SU-DHL-6 (cell line): Measurements from ENCODE around the gene IL36RN.

Source experiments
- H2AFZ ChIP-seq: fragments of 200-600 bp; sonication (generic); 2 replicates; pipeline ENCODE4 v1.6.1; 2014; ENCODE audit warnings: low read depth, mild to moderate bottlenecking, moderate library complexity, mixed read lengths, antibody characterized with exemption, low read length; ENCODE audit not compliant: severe bottlenecking
- H3F3A ChIP-seq: fragments of 200-600 bp; shearing (Covaris generic); 2 replicates; pipeline ENCODE4 v1.6.0; 2016; ENCODE audit warnings: antibody characterized with exemption, mild to moderate bottlenecking; ENCODE audit not compliant: insufficient read depth
- H3K27ac ChIP-seq: fragments of 200-600 bp; sonication (generic); 2 replicates; pipeline ENCODE4 v1.5.1; 2016; ENCODE audit warnings: low read depth, mild to moderate bottlenecking, low read length, moderate library complexity, mixed read lengths
- H3K27me3 ChIP-seq: fragments of 200-600 bp; sonication (generic), shearing (Covaris generic); 2 replicates; pipeline ENCODE4 v1.6.0; 2014; ENCODE audit warnings: mild to moderate bottlenecking, low read length
- H3K36me3 ChIP-seq: fragments of 200-600 bp; sonication (generic); 2 replicates; pipeline ENCODE4 v1.6.1; 2014; ENCODE audit warnings: mild to moderate bottlenecking, low read length, mixed read lengths
- H3K4me2 ChIP-seq: fragments of 300-600, 200-600 bp; shearing (Covaris generic), sonication (generic); 2 replicates; pipeline ENCODE4 v1.6.0; 2014; ENCODE audit warnings: low read length, low read depth, mild to moderate bottlenecking; ENCODE audit not compliant: poor library complexity, severe bottlenecking
- H3K4me3 ChIP-seq: fragments of 200-600 bp; sonication (generic); 2 replicates; pipeline ENCODE4 v1.5.1; 2014; ENCODE audit warnings: antibody characterized with exemption, low read length, mild to moderate bottlenecking, mixed read lengths; ENCODE audit not compliant: insufficient read depth, poor library complexity, severe bottlenecking
- H3K79me2 ChIP-seq: fragments of 200-600 bp; sonication (generic); 2 replicates; pipeline ENCODE4 v1.6.1; 2014; ENCODE audit warnings: mild to moderate bottlenecking, low read length, moderate library complexity; ENCODE audit not compliant: insufficient read depth
- H3K9ac ChIP-seq: fragments of 200-600 bp; sonication (generic); 2 replicates; pipeline ENCODE4 v1.7.0; 2014; ENCODE audit warnings: mild to moderate bottlenecking, low read length
- H3K9me2 ChIP-seq: fragments of 200-600 bp; sonication (generic); replicated peaks from 2 replicates; pipeline ENCODE4 v1.6.1; 2014; ENCODE audit warnings: low read length; ENCODE audit not compliant: insufficient read depth
- H3K9me3 ChIP-seq: fragments of 200-600 bp; sonication (generic); 2 replicates; pipeline ENCODE4 v1.6.1; 2014; ENCODE audit warnings: low read length, mixed read lengths; ENCODE audit not compliant: insufficient read depth
- H4K20me1 ChIP-seq: fragments of 200-600 bp; sonication (generic); 2 replicates; pipeline ENCODE4 v1.6.1; 2014; ENCODE audit warnings: low read depth, mild to moderate bottlenecking, antibody characterized with exemption, low read length, moderate library complexity, mixed read lengths
- EZH2phosphoT487 ChIP-seq: fragments of 200-600 bp; sonication (generic), shearing (Covaris generic); conservative IDR thresholded peaks from 2 replicates; pipeline ENCODE4 v1.6.1; 2018; ENCODE audit warnings: mild to moderate bottlenecking, antibody characterized with exemption, low read length, moderate library complexity, mixed read lengths
- TF ChIP-seq, protein P1 (sequence below): fragments of 200-600 bp; sonication (generic); IDR thresholded peaks from one replicate; pipeline ENCODE4 v1.5.1; 2017; ENCODE audit warnings: antibody characterized with exemption, mild to moderate bottlenecking, low read length, moderate library complexity; ENCODE audit not compliant: insufficient read depth, poor library complexity, severe bottlenecking

The IL36RN gene

DNA sequence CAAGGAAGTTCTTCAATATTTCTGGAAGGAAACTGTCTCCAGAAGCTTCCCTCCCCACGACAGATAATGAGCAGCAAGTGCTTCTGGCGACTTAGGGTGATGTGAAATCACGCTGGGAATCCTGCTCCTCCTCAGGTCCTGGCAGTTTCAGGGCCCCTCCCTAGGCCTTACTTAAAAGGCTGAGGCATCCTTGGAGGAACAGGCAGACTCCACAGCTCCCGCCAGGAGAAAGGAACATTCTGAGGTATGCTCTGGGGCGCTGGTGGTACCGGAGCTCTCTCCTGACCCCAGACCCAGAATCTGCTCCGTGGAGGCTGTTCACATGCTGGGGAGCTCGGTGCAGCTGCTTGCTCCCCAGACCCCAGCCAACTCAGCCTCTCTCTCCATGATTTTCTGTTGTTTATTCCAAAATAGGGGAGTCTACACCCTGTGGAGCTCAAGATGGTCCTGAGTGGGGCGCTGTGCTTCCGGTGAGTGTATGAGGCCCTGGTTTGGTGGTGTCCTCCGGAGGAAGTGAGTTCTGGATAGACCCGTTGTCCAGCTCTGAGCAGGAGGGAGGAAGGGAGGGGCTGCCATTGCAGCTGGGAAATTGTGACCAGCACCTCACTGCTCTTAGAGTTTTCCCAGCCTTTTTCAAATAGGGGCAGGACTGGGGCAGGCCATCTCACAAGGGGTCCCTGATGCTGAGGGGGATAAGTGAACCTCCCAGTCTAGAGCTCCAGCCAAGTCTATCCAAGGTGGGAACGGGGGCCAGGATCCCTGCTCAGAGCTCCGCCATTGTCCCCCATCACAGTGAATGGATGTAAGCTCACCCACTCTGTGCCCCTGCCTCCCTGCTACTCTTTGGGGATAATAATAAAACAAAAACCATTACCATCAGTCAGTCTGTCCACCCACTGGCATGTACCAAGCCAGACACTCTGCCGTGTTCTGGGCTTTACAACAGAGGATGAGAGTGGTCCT, at the start of gene IL36RN:
Gene IL36RN (plus strand): TSS at position 201 of the 963 bp plus-strand sequence. CDS start 241 bp downstream, at position 442.
- H2AFZ ChIP-seq, result no peak within 1 kb of the TSS
- H3K9ac ChIP-seq, result no peak within 1 kb of the TSS
- H3K9me2 ChIP-seq, result no peaks in the 10 kb centered on the region
- no peaks in the 10 kb centered on the region for H3K27me3 ChIP-seq
- no peak within 1 kb of the TSS for H3K4me2 ChIP-seq
- no peaks in the 10 kb centered on the region for H4K20me1 ChIP-seq
- H3K27ac ChIP-seq, result no peak within 1 kb of the TSS
- peaks cover 10% of the 10 kb centered on the region; the same call in 1 of the 2 replicates for H3K9me3 ChIP-seq
- TF ChIP-seq, protein P1, sequence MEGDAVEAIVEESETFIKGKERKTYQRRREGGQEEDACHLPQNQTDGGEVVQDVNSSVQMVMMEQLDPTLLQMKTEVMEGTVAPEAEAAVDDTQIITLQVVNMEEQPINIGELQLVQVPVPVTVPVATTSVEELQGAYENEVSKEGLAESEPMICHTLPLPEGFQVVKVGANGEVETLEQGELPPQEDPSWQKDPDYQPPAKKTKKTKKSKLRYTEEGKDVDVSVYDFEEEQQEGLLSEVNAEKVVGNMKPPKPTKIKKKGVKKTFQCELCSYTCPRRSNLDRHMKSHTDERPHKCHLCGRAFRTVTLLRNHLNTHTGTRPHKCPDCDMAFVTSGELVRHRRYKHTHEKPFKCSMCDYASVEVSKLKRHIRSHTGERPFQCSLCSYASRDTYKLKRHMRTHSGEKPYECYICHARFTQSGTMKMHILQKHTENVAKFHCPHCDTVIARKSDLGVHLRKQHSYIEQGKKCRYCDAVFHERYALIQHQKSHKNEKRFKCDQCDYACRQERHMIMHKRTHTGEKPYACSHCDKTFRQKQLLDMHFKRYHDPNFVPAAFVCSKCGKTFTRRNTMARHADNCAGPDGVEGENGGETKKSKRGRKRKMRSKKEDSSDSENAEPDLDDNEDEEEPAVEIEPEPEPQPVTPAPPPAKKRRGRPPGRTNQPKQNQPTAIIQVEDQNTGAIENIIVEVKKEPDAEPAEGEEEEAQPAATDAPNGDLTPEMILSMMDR, result no peak
- TF ChIP-seq EZH2phosphoT487, result no peak
- no peaks in the 10 kb centered on the region for H3K36me3 ChIP-seq
- H3K4me3 ChIP-seq, result no peak within 1 kb of the TSS
- no peaks in the 10 kb centered on the region for H3F3A ChIP-seq
- no peaks in the 10 kb centered on the region for H3K79me2 ChIP-seq

DNA sequence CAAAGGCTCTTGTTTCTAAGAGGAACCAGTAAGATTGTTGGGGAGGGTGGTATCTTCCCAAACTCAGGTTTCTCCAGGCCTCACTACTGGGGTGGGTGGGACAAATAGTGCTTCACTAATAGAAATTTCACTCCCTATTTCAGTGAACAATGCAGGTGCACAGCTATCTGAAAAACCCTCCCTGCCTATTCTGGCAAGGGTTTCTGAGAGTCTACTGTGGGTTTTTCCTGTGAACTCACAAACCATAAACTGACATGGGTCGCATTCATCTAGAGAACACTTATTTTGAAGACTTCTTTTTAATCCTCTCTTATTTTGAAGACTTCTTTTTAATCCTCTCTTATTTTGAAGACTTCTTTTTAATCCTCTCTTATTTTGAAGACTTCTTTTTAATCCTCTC, 49.4 kb upstream of the IL36RN start:
- Histone ChIP-seq H2AFZ (no peak overlapping the region), H3F3A (no peaks in the 10 kb centered on the region), H3K36me3 (no peaks in the 10 kb centered on the region), H3K27ac (no peak overlapping the region), H3K79me2 (no peaks in the 10 kb centered on the region), H3K27me3 (no peaks in the 10 kb centered on the region), H3K9ac (no peak overlapping the region), H3K4me2 (no peak overlapping the region), H3K9me3 (no peaks in the 10 kb centered on the region), H4K20me1 (no peaks in the 10 kb centered on the region), H3K4me3 (no peak overlapping the region), H3K9me2 (no peaks in the 10 kb centered on the region)
- no peak for TF ChIP-seq EZH2phosphoT487
- TF ChIP-seq, protein P1, result no peak

DNA sequence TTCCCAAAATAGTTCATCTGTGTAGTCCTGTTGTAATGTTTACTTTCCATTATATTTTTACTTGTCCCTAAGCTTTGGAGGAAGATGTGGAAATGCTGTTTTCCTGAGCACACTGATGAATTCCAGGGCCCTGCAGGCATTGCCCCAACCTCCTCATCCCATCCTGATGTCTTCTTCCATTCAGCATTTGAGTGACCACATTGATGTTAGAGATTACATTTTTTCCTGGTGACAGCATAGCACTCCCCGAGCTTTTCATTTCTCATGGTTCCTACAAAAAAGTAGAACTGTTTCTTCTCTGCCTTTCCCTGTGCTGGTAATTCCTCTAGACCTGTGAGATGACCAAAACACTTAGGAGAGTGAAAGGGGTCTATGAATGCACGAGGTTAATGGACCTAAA, 48.9 kb upstream of the IL36RN start:
- H3K36me3 ChIP-seq, result no peaks in the 10 kb centered on the region
- no peak overlapping the region for H3K27ac ChIP-seq
- H3K27me3 ChIP-seq, result no peaks in the 10 kb centered on the region
- no peak overlapping the region for H2AFZ ChIP-seq
- no peaks in the 10 kb centered on the region for H3F3A ChIP-seq
- no peaks in the 10 kb centered on the region for H3K9me2 ChIP-seq
- H3K4me3 ChIP-seq, result no peak overlapping the region
- no peak overlapping the region for H3K4me2 ChIP-seq
- no peaks in the 10 kb centered on the region for H3K9me3 ChIP-seq
- no peaks in the 10 kb centered on the region for H3K79me2 ChIP-seq
- H4K20me1 ChIP-seq, result no peaks in the 10 kb centered on the region
- TF ChIP-seq, protein P1, result no peak
- TF ChIP-seq EZH2phosphoT487, result no peak
- no peak overlapping the region for H3K9ac ChIP-seq
